Ovary (tissue), 3 donors: ENCODE data around the gene NECAB2.

Source experiments
- CTCF ChIP-seq, 3 donors: fragments of 450-650 bp in 2 of 3; fragments of 200-600 bp in 1 of 3; IDR thresholded peaks; one replicate each; pipeline versions ENCODE4 v1.5.1 to v1.8.0; 2016 to 2022; ENCODE audit warnings: antibody characterized with exemption in 3 of 3, mild to moderate bottlenecking in 1 of 3
- EP300 ChIP-seq: sonication (generic); formaldehyde crosslinking; IDR thresholded peaks from one replicate; pipeline ENCODE4 v1.6.1; 2017; ENCODE audit warnings: antibody characterized with exemption
- POLR2A ChIP-seq: fragments of 450-650 bp; IDR thresholded peaks from one replicate; pipeline ENCODE4 v1.6.1; 2017; ENCODE audit warnings: antibody characterized with exemption, mild to moderate bottlenecking, moderate library complexity
- donor health status: DM: no; HTN: no; CAD: no.

- TF ChIP-seq CTCF (IDR thresholded peaks at IDR 0.05): no peak
- no peak for TF ChIP-seq POLR2A
- TF ChIP-seq EP300: no peak
These were observed 12.8 kb downstream of the NECAB2 start for GRCh38 chr16:83980794-83981193.
